Upper lobe of left lung (tissue), 4 donors: ENCODE measurements around the gene NBEAL1.
"Not testable (repeated sequence)": the region's sequence is repeated elsewhere in the genome, so short reads cannot be mapped to it uniquely, and the experiment has no call there.

Experiments used
- CTCF ChIP-seq, 6 experiments: fragments of 450-650 bp in 4 of 6; fragments of 200-600 bp in 2 of 6; sonication (generic) in 2 of 6; IDR thresholded peaks; one replicate each; pipeline ENCODE4 v1.5.1; 2016 to 2019; ENCODE audit warnings: antibody characterized with exemption in 6 of 6
- POLR2A ChIP-seq, 4 donors: fragments of 450-650 bp; IDR thresholded peaks; one replicate each; pipeline ENCODE4 v1.5.1; 2016 to 2017; ENCODE audit warnings: antibody characterized with exemption in 4 of 4, mild to moderate bottlenecking in 2 of 4

- TF ChIP-seq CTCF, POLR2A (IDR thresholded peaks at IDR 0.05): not testable (repeated sequence)
Observed at GRCh38 chr2:203066519-203067091, 51.9 kb downstream of the NBEAL1 start.
